A673 (cell line): ENCODE data around the gene TMEM125.

Source experiments
- EZH2 ChIP-seq: fragments of 200-600 bp; sonication (generic); IDR thresholded peaks from 2 replicates; pipeline ENCODE4 v1.6.1; 2017; ENCODE audit warnings: borderline replicate concordance, low read depth, mild to moderate bottlenecking, mixed read lengths, antibody characterized with exemption, low read length; ENCODE audit not compliant: poor library complexity, severe bottlenecking
- TF ChIP-seq, protein P1 (sequence below): fragments of 300-800, 200-600 bp; sonication (generic); conservative IDR thresholded peaks from 2 replicates; pipeline ENCODE4 v1.5.1; 2017; ENCODE audit warnings: low read depth, mild to moderate bottlenecking, antibody characterized with exemption, low read length, moderate library complexity, mixed read lengths

DNA sequence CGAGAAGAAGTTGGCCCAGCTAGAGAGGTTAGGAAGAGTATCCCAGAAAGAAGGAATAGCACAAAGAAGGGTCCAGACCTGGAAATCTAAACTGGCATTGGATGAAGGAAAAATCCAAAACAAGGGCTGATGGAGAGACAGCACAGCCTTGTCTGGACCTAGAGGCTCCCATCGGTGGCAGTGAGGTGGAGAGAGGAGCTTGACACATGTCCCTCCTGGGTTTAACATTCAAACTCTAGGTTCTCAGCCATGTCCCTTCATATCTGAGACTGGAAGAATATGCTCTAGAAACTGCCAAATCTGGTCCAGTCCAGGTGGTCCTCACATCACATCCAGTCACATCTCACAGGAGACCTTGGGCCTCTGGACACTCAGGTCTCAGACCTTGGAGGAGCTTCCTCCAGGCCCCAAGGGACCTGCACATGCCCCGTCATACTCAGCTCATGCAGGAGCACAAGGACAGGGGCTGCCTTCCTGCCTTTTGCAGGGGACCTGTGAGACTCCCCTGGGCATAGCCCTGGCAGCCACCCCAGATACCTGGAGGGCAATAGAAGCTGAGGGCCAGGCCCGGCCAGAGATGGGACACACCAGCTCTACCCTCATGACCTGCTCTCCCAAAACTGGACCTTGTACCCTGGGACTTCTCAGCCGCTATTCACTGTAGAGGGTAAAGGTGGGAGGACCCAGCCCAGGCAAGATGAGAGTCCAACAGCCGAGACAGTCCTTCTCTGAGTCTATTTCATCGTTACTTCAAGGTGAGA is 7.5 kb downstream of the TMEM125 start:
- TF ChIP-seq, protein P1, sequence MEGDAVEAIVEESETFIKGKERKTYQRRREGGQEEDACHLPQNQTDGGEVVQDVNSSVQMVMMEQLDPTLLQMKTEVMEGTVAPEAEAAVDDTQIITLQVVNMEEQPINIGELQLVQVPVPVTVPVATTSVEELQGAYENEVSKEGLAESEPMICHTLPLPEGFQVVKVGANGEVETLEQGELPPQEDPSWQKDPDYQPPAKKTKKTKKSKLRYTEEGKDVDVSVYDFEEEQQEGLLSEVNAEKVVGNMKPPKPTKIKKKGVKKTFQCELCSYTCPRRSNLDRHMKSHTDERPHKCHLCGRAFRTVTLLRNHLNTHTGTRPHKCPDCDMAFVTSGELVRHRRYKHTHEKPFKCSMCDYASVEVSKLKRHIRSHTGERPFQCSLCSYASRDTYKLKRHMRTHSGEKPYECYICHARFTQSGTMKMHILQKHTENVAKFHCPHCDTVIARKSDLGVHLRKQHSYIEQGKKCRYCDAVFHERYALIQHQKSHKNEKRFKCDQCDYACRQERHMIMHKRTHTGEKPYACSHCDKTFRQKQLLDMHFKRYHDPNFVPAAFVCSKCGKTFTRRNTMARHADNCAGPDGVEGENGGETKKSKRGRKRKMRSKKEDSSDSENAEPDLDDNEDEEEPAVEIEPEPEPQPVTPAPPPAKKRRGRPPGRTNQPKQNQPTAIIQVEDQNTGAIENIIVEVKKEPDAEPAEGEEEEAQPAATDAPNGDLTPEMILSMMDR: no peak
- TF ChIP-seq EZH2: no peak
